ENCODE data around the gene CD248. TPM values are rescaled to one million over a fixed set of nuclear protein-coding genes. Genes with fewer than 3 reads are reported as not detected.

The CD248 gene
- total and polyA plus RNA-seq, 3 donors from 2014 or later = 3.9 to 35.5 (median 6.4) TPM

GRCh38 chr11:66334605-66335442, 18.0 kb upstream of the CD248 start:
- WGBS, 2 donors = 71 to 79% methylated on average over 13 to 27 of the region's 42 CpGs
- H3K27ac ChIP-seq = no peak overlapping the region
- no peaks in the 10 kb centered on the region for H3K9me3 ChIP-seq
- TF ChIP-seq POLR2A (IDR thresholded peaks at IDR 0.05) (no peak), CTCF (IDR thresholded peaks at IDR 0.05) (no peak)
- no peaks in the 10 kb centered on the region for H3K36me3 ChIP-seq (ENCODE audit: low read depth, missing control alignments)
- H3K4me1 ChIP-seq = peaks cover 14% of the 10 kb centered on the region
- intact Hi-C loops (cut with DNase I; ENCODE audit: low total_unique reads) = no loop called here
- no peaks in the 10 kb centered on the region for H3K27me3 ChIP-seq
- DNase-seq = no peak
- no peak overlapping the region for H3K4me3 ChIP-seq

- TF ChIP-seq CTCF (IDR thresholded peaks at IDR 0.05) (no peak), POLR2A (IDR thresholded peaks at IDR 0.05) (no peak)
- intact Hi-C loops (cut with DNase I; ENCODE audit: low total_unique reads) = no loop called here
- H3K36me3 ChIP-seq (ENCODE audit: low read depth, missing control alignments) = no peaks in the 10 kb centered on the region
- H3K4me3 ChIP-seq = no peak overlapping the region
- H3K27ac ChIP-seq = no peak overlapping the region
- H3K27me3 ChIP-seq = no peaks in the 10 kb centered on the region
- peaks cover 14% of the 10 kb centered on the region for H3K4me1 ChIP-seq
- no peaks in the 10 kb centered on the region for H3K9me3 ChIP-seq
- no peak for DNase-seq
- WGBS, 2 donors = 91% methylated on average over 14 to 29 of the region's 29 CpGs
These were observed 17.2 kb upstream of the CD248 start for GRCh38 chr11:66333896-66334604.

- H3K27me3 ChIP-seq = no peaks in the 10 kb centered on the region
- H3K36me3 ChIP-seq (ENCODE audit: low read depth, missing control alignments) = no peaks in the 10 kb centered on the region
- H3K9me3 ChIP-seq = no peaks in the 10 kb centered on the region
- DNase-seq = no peak
- intact Hi-C loops (cut with DNase I; ENCODE audit: low total_unique reads) = no loop called here
- WGBS, 2 donors = 91 to 92% methylated on average over 6 to 17 of the region's 19 CpGs
- no peak overlapping the region for H3K27ac ChIP-seq
- H3K4me3 ChIP-seq = no peak overlapping the region
- H3K4me1 ChIP-seq = peaks cover 18% of the 10 kb centered on the region
- TF ChIP-seq CTCF (IDR thresholded peaks at IDR 0.05) (no peak), POLR2A (IDR thresholded peaks at IDR 0.05) (no peak)
These were observed 16.5 kb upstream of the CD248 start for GRCh38 chr11:66333220-66333877.

- Histone ChIP-seq H3K9me3 (no peaks in the 10 kb centered on the region), H3K4me3 (no peak overlapping the region), H3K27ac (no peak overlapping the region), H3K27me3 (no peaks in the 10 kb centered on the region), H3K36me3 (ENCODE audit: low read depth, missing control alignments) (no peaks in the 10 kb centered on the region), H3K4me1 (peaks cover 26% of the 10 kb centered on the region)
- intact Hi-C loops (cut with DNase I; ENCODE audit: low total_unique reads) = no loop called here
- TF ChIP-seq POLR2A (IDR thresholded peaks at IDR 0.05) (no peak), CTCF (IDR thresholded peaks at IDR 0.05) (no peak)
- 78 to 83% methylated on average over 15 to 18 of the region's 18 CpGs for WGBS, 2 donors
- no peak for DNase-seq
These were observed 15.8 kb upstream of the CD248 start for GRCh38 chr11:66332371-66333219.

All from testis (tissue), 3 donors.